Astrocyte of the spinal cord (primary cell): ENCODE results near the gene B3GAT3.

Experiments used
- DNase-seq: peaks from one replicate; pipeline ENCODE4 v3.0.0; 2011; ENCODE audit warnings: low read depth, low spot score
- H3K4me3 ChIP-seq: 2 replicates; pipeline ENCODE4 v1.5.1; 2011; ENCODE audit warnings: low read depth, mild to moderate bottlenecking, low read length, moderate library complexity
- CTCF ChIP-seq: IDR thresholded peaks from 2 replicates; pipeline ENCODE4 v1.5.1; 2012; ENCODE audit warnings: low read depth, mild to moderate bottlenecking, low read length, inconsistent platforms
- in situ Hi-C: cut with HindIII; loops from 2 replicates; pipeline ENCODE4 v1.10.0; 2017; ENCODE audit warnings: low sequenced_read_pairs

B3GAT3 gene

GRCh38 chr11:62649486-62649885 is 27.7 kb upstream of the B3GAT3 start:
- in situ Hi-C loops = no loop called here
- H3K4me3 ChIP-seq = no peak overlapping the region
- no peak for TF ChIP-seq CTCF
- no peak for DNase-seq

- in situ Hi-C loops = no loop called here
- TF ChIP-seq CTCF = no peak
- H3K4me3 ChIP-seq = no peak overlapping the region
- no peak for DNase-seq
Observed at GRCh38 chr11:62648967-62649364, 27.2 kb upstream of the B3GAT3 start.

- no peak for TF ChIP-seq CTCF
- in situ Hi-C loops = no loop called here
- no peak for DNase-seq
- H3K4me3 ChIP-seq = no peak overlapping the region
Observed at GRCh38 chr11:62648185-62648966, 26.6 kb upstream of the B3GAT3 start.

GRCh38 chr11:62647609-62648005 is 25.8 kb upstream of the B3GAT3 start:
- in situ Hi-C loops = no loop called here
- TF ChIP-seq CTCF = no peak
- H3K4me3 ChIP-seq = no peak overlapping the region
- no peak for DNase-seq

GRCh38 chr11:62646825-62647608 is 25.2 kb upstream of the B3GAT3 start:
- DNase-seq = no peak
- in situ Hi-C loops = no loop called here
- H3K4me3 ChIP-seq = no peak overlapping the region
- TF ChIP-seq CTCF = no peak

GRCh38 chr11:62645946-62646824 is 24.4 kb upstream of the B3GAT3 start, which contains the start of gene GANAB:
Gene GANAB (minus strand): TSS chr11:62646613. CDS start chr11:62646599, 14 bp downstream.
- peak within 1 kb of the TSS; percentile 96 for H3K4me3 ChIP-seq
- DNase-seq = peak; percentile 98
- in situ Hi-C loops = no loop called here
- no peak for TF ChIP-seq CTCF
